ENCODE results near the gene DLG3.

GRCh38 chrX:70439016-70439415 lies 5.6 kb upstream of the DLG3 start:
- TF ChIP-seq CTCF (conservative IDR thresholded peaks at IDR 0.05; ENCODE audit: low read length) (no peak), EZH2phosphoT487 (IDR thresholded peaks at IDR 0.05; ENCODE audit: borderline replicate concordance) (no peak)
